Measurements from ENCODE around the gene ART5. TPM values are rescaled to one million over a fixed set of nuclear protein-coding genes. Genes with fewer than 3 reads are reported as not detected.

The ART5 gene
- total RNA-seq, 1 experiment from 2014 or later, result not detected

GRCh38 chr11:3671334-3672254, 29.8 kb upstream of the ART5 start, which contains the start of gene CHRNA10:
CHRNA10 (minus strand) TSS chr11:3671384; CDS start chr11:3671312, 72 bp downstream.
- Histone ChIP-seq H3K27me3 (ENCODE audit: low read length) (no peaks in the 10 kb centered on the region), H3K4me3 (ENCODE audit: low read length) (no peak within 1 kb of the TSS), H3K79me2 (ENCODE audit: low read length) (no peaks in the 10 kb centered on the region), H3K36me3 (ENCODE audit: low read depth, low read length) (peaks cover 27% of the 10 kb centered on the region), H3K4me2 (ENCODE audit: low read length) (no peak within 1 kb of the TSS), H2AFZ (ENCODE audit: low read length) (no peak within 1 kb of the TSS), H3F3A (ENCODE audit: low read length, unreplicated experiment) (no peaks in the 10 kb centered on the region), H3K9ac (ENCODE audit: low read length) (no peak within 1 kb of the TSS), H3K9me3 (ENCODE audit: low read length) (no peaks in the 10 kb centered on the region), H4K20me1 (ENCODE audit: low read length) (0 out of 2 replicates have a peak, but pooled peaks cover 4% of the 10 kb centered on the region), H3K9me2 (replicated peaks; ENCODE audit: low read length) (no peaks in the 10 kb centered on the region), H3K27ac (ENCODE audit: low read length) (no peak within 1 kb of the TSS), H3K4me1 (ENCODE audit: insufficient read depth, low read length) (peaks cover 21% of the 10 kb centered on the region)
- ATAC-seq, result no peak
- no peak for DNase-seq
- ChIA-PET POLR2A (ENCODE audit: unreplicated experiment) (no interaction called here), CTCF (no interaction called here)
- intact Hi-C loops (cut with micrococcal nuclease), result no loop called here
- BruUV-seq (replicated peaks), result no TSS peak
- TF ChIP-seq CTCF (conservative IDR thresholded peaks at IDR 0.05; ENCODE audit: low read depth, low read length) (no peak), EZH2 (IDR thresholded peaks at IDR 0.05; ENCODE audit: low read length, unreplicated experiment) (no peak), EZH2phosphoT487 (IDR thresholded peaks at IDR 0.05; ENCODE audit: borderline replicate concordance, low read length) (no peak)

- ChIA-PET CTCF (no interaction called here), POLR2A (ENCODE audit: unreplicated experiment) (no interaction called here)
- intact Hi-C loops (cut with micrococcal nuclease), result no loop called here
- Histone ChIP-seq H2AFZ (ENCODE audit: low read length) (no peak overlapping the region), H3F3A (ENCODE audit: low read length, unreplicated experiment) (no peaks in the 10 kb centered on the region), H3K4me2 (ENCODE audit: low read length) (no peak overlapping the region), H3K36me3 (ENCODE audit: low read depth, low read length) (peaks cover 11% of the 10 kb centered on the region; the same call in 1 of the 2 replicates), H3K79me2 (ENCODE audit: low read length) (no peaks in the 10 kb centered on the region), H3K9ac (ENCODE audit: low read length) (no peak overlapping the region), H3K9me3 (ENCODE audit: low read length) (no peaks in the 10 kb centered on the region), H3K27ac (ENCODE audit: low read length) (no peak overlapping the region), H3K9me2 (replicated peaks; ENCODE audit: low read length) (no peaks in the 10 kb centered on the region), H3K27me3 (ENCODE audit: low read length) (no peaks in the 10 kb centered on the region), H3K4me1 (ENCODE audit: insufficient read depth, low read length) (peaks cover 10% of the 10 kb centered on the region), H4K20me1 (ENCODE audit: low read length) (0 out of 2 replicates have a peak, but pooled peaks cover 4% of the 10 kb centered on the region), H3K4me3 (ENCODE audit: low read length) (no peak overlapping the region)
- no TSS peak for BruUV-seq (replicated peaks)
- DNase-seq (no peak), ATAC-seq (no peak)
- TF ChIP-seq EZH2 (IDR thresholded peaks at IDR 0.05; ENCODE audit: low read length, unreplicated experiment) (no peak), EZH2phosphoT487 (IDR thresholded peaks at IDR 0.05; ENCODE audit: borderline replicate concordance, low read length) (no peak), CTCF (conservative IDR thresholded peaks at IDR 0.05; ENCODE audit: low read depth, low read length) (no peak)
Observed at GRCh38 chr11:3669742-3670183, 28.0 kb upstream of the ART5 start.

- BruUV-seq (replicated peaks), result no TSS peak
- TF ChIP-seq CTCF (conservative IDR thresholded peaks at IDR 0.05; ENCODE audit: low read depth, low read length) (no peak), EZH2 (IDR thresholded peaks at IDR 0.05; ENCODE audit: low read length, unreplicated experiment) (no peak), EZH2phosphoT487 (IDR thresholded peaks at IDR 0.05; ENCODE audit: borderline replicate concordance, low read length) (no peak)
- Histone ChIP-seq H2AFZ (ENCODE audit: low read length) (no peak overlapping the region), H3K9ac (ENCODE audit: low read length) (no peak overlapping the region), H3K9me3 (ENCODE audit: low read length) (no peaks in the 10 kb centered on the region), H3K4me2 (ENCODE audit: low read length) (no peak overlapping the region), H3K36me3 (ENCODE audit: low read depth, low read length) (peaks cover 11% of the 10 kb centered on the region; the same call in 1 of the 2 replicates), H3K4me3 (ENCODE audit: low read length) (no peak overlapping the region), H3F3A (ENCODE audit: low read length, unreplicated experiment) (no peaks in the 10 kb centered on the region), H3K27me3 (ENCODE audit: low read length) (no peaks in the 10 kb centered on the region), H4K20me1 (ENCODE audit: low read length) (no peaks in the 10 kb centered on the region), H3K79me2 (ENCODE audit: low read length) (no peaks in the 10 kb centered on the region), H3K4me1 (ENCODE audit: insufficient read depth, low read length) (peaks cover 5% of the 10 kb centered on the region), H3K9me2 (replicated peaks; ENCODE audit: low read length) (no peaks in the 10 kb centered on the region), H3K27ac (ENCODE audit: low read length) (no peak overlapping the region)
- ChIA-PET POLR2A (ENCODE audit: unreplicated experiment) (no interaction called here), CTCF (no interaction called here)
- intact Hi-C loops (cut with micrococcal nuclease), result no loop called here
- DNase-seq (no peak), ATAC-seq (no peak)
Observed at GRCh38 chr11:3669128-3669527, 27.3 kb upstream of the ART5 start.

All from PC-3 (cell line).